A549 (cell line): ENCODE data around the gene DAB2IP. TPM values are rescaled to one million over a fixed set of nuclear protein-coding genes. Genes with fewer than 3 reads are reported as not detected.

Experiments
- ATAC-seq, 2 experiments: fragments of 200-7000 bp in 1 of 2; fragments of >200 bp in 1 of 2; cut with Nextera tagmentation in 1 of 2; cut with Tn5 transposase in 1 of 2; 3 replicates each; pipeline versions ENCODE4 v1.8.0 to v1.9.1; 2018 to 2020; ENCODE audit warnings: mild to moderate bottlenecking in 1 of 2, moderate library complexity in 1 of 2
- CTCF ChIA-PET: fragments of 300-600 bp; sonication (Branson Sonifier 250); formaldehyde crosslinking; extraction: SDS; loops from one replicate; lab custom pipeline; 2021; ENCODE audit warnings: antibody characterized with exemption, inconsistent platforms; lab: Yijun Ruan, JAX
- POLR2A ChIA-PET: fragments of 350-600 bp; formaldehyde crosslinking; extraction: SDS; loops from one replicate; lab custom pipeline; 2021; ENCODE audit warnings: antibody characterized with exemption, inconsistent platforms; lab: Yijun Ruan, JAX
- DNase-seq, 2 experiments: peaks; one replicate each; pipeline versions ENCODE4 v3.0.0 to v3.0.0-alpha.2; 2011 to 2016; ENCODE audit warnings: low read depth in 1 of 2, low spot score in 1 of 2
- FAIRE-seq: peaks from 2 replicates; lab custom pipeline; 2011; peaks lifted over from hg19 to GRCh38; lab: Jason Lieb, UNC
- H3K27ac ChIP-seq, 2 experiments: fragments of >200 bp; sonication (Bioruptor Twin); formaldehyde crosslinking; 3 replicates each; pipeline ENCODE4 v1.5.1; 2016 to 2017
- H3K4me1 ChIP-seq: fragments of >200 bp; sonication (Bioruptor Twin); formaldehyde crosslinking; 3 replicates; pipeline ENCODE4 v1.6.1; 2016
- H3K4me2 ChIP-seq: fragments of >200 bp; sonication (Bioruptor Twin); formaldehyde crosslinking; 3 replicates; pipeline ENCODE4 v1.6.1; 2016
- H3K4me3 ChIP-seq: fragments of >200 bp; sonication (Bioruptor Twin); formaldehyde crosslinking; 3 replicates; pipeline ENCODE4 v1.5.1; 2016
- H3K9me3 ChIP-seq: fragments of >200 bp; sonication (Bioruptor Twin); formaldehyde crosslinking; 3 replicates; pipeline ENCODE4 v1.6.1; 2016
- BHLHE40 ChIP-seq: IDR thresholded peaks from 2 replicates; pipeline ENCODE4 v1.6.1; 2012; ENCODE audit warnings: low read depth, low read length, inconsistent platforms
- CBX2 ChIP-seq: fragments of 200-600 bp; sonication (generic); IDR thresholded peaks from 2 replicates; pipeline ENCODE4 v1.6.1; 2016; ENCODE audit warnings: low read depth, mild to moderate bottlenecking, borderline replicate concordance
- CBX8 ChIP-seq: fragments of 200-600 bp; sonication (generic); IDR thresholded peaks from 2 replicates; pipeline ENCODE4 v1.6.1; 2016
- CHD2 ChIP-seq: fragments of 150-350 bp; IDR thresholded peaks from 2 replicates; pipeline ENCODE4 v1.6.1; 2014; ENCODE audit warnings: low read length; ENCODE audit not compliant: partially characterized antibody
- CHD4 ChIP-seq: fragments of 200-600 bp; sonication (generic); IDR thresholded peaks from 2 replicates; pipeline ENCODE4 v1.6.1; 2016; ENCODE audit warnings: antibody characterized with exemption, mild to moderate bottlenecking, borderline replicate concordance
- EHF ChIP-seq: fragments of 250-450 bp; sonication (Bioruptor Pico); IDR thresholded peaks from 2 replicates; pipeline ENCODE4 v1.5.0; 2020; ENCODE audit warnings: mild to moderate bottlenecking
- EP300 ChIP-seq, 2 experiments: fragments of >200 bp; sonication (Bioruptor Twin); formaldehyde crosslinking; IDR thresholded peaks; 2 replicates in 1 of 2; 3 replicates in 1 of 2; pipeline ENCODE4 v1.6.1; 2016 to 2017
- ESRRA ChIP-seq: fragments of 150-350 bp; IDR thresholded peaks from 2 replicates; pipeline ENCODE4 v1.6.1; 2014; ENCODE audit warnings: mild to moderate bottlenecking, low read length, borderline replicate concordance
- FOSL2 ChIP-seq, 2 experiments: fragments of 450-650 bp in 1 of 2; fragments of >200 bp in 1 of 2; sonication (Bioruptor Twin) in 1 of 2; formaldehyde crosslinking; IDR thresholded peaks; 2 replicates each; pipeline versions ENCODE4 v1.5.0 to v1.6.1; 2016 to 2020; ENCODE audit warnings: mild to moderate bottlenecking in 1 of 2, moderate library complexity in 1 of 2
- GATA3 ChIP-seq: IDR thresholded peaks from 2 replicates; pipeline ENCODE4 v1.6.1; 2012; ENCODE audit warnings: borderline replicate concordance
- HOXB13 ChIP-seq: fragments of 250-450 bp; sonication (Bioruptor Pico); IDR thresholded peaks from 2 replicates; pipeline ENCODE4 v1.5.0; 2020; ENCODE audit warnings: low read depth, mild to moderate bottlenecking, moderate library complexity
- HOXB5 ChIP-seq: fragments of 250-450 bp; sonication (Bioruptor Pico); IDR thresholded peaks from 2 replicates; pipeline ENCODE4 v1.5.0; 2020; ENCODE audit warnings: mild to moderate bottlenecking, moderate library complexity
- JUN ChIP-seq, 2 experiments: fragments of >200 bp; sonication (Bioruptor Twin); formaldehyde crosslinking; IDR thresholded peaks; 2 replicates in 1 of 2; 3 replicates in 1 of 2; pipeline ENCODE4 v1.6.1; 2016 to 2017
- KDM1A ChIP-seq: fragments of 200-600 bp; sonication (generic); IDR thresholded peaks from 2 replicates; pipeline ENCODE4 v1.6.1; 2016; ENCODE audit warnings: low read depth, mild to moderate bottlenecking
- NFE2L2 ChIP-seq: fragments of 150-350 bp; conservative IDR thresholded peaks from 2 replicates; pipeline ENCODE4 v1.6.1; 2014; ENCODE audit warnings: low read length
- PHF8 ChIP-seq: fragments of 200-600 bp; sonication (generic); IDR thresholded peaks from 2 replicates; pipeline ENCODE4 v1.6.1; 2016; ENCODE audit warnings: low read depth, mild to moderate bottlenecking, antibody characterized with exemption, moderate library complexity, borderline replicate concordance
- RAD21 ChIP-seq, 2 experiments: fragments of >200 bp in 1 of 2; sonication (Bioruptor Twin) in 1 of 2; formaldehyde crosslinking in 1 of 2; IDR thresholded peaks in 1 of 2; conservative IDR thresholded peaks in 1 of 2; 2 replicates in 1 of 2; 3 replicates in 1 of 2; pipeline ENCODE4 v1.6.1; 2012 to 2018; ENCODE audit warnings: inconsistent platforms in 1 of 2
- RARB ChIP-seq: fragments of 250-450 bp; sonication (Bioruptor Pico); IDR thresholded peaks from 2 replicates; pipeline ENCODE4 v1.8.0; 2021; ENCODE audit warnings: mild to moderate bottlenecking, moderate library complexity
- RNF2 ChIP-seq: fragments of 200-600 bp; sonication (generic); IDR thresholded peaks from 2 replicates; pipeline ENCODE4 v1.6.1; 2016; ENCODE audit warnings: low read depth, mild to moderate bottlenecking, antibody characterized with exemption, moderate library complexity, borderline replicate concordance
- SMC3 ChIP-seq: fragments of >200 bp; sonication (Bioruptor Twin); formaldehyde crosslinking; IDR thresholded peaks from 3 replicates; pipeline ENCODE4 v1.6.1; 2018; ENCODE audit warnings: inconsistent platforms
- TFCP2L1 ChIP-seq: fragments of 250-450 bp; sonication (Bioruptor Pico); IDR thresholded peaks from 2 replicates; pipeline ENCODE4 v1.5.0; 2021; ENCODE audit warnings: mild to moderate bottlenecking
- TP53 ChIP-seq: fragments of 250-450 bp; sonication (Bioruptor Pico); IDR thresholded peaks from 2 replicates; pipeline ENCODE4 v1.5.0; 2021; ENCODE audit warnings: mild to moderate bottlenecking, moderate library complexity
- ZC3H11A ChIP-seq: fragments of 450-650 bp; IDR thresholded peaks from 2 replicates; pipeline ENCODE4 v1.6.1; 2014; ENCODE audit warnings: antibody characterized with exemption, mild to moderate bottlenecking
- ZFP36 ChIP-seq: fragments of 450-650 bp; IDR thresholded peaks from 2 replicates; pipeline ENCODE4 v1.6.1; 2014; ENCODE audit warnings: borderline replicate concordance; ENCODE audit not compliant: partially characterized antibody
- ZNF302 ChIP-seq: fragments of 250-450 bp; sonication (Bioruptor Pico); IDR thresholded peaks from 2 replicates; pipeline ENCODE4 v1.9.0; 2021; ENCODE audit warnings: inconsistent platforms, mild to moderate bottlenecking, moderate library complexity
- ZSCAN20 ChIP-seq: fragments of 250-450 bp; sonication (Bioruptor Pico); IDR thresholded peaks from 2 replicates; pipeline ENCODE4 v1.8.0; 2022; ENCODE audit warnings: mild to moderate bottlenecking, moderate library complexity
- WGBS: methylation state at CpG from one replicate; pipeline ENCODE4 v1.1.6; 2017; ENCODE audit errors: missing lambda C conversion rate; 5-methylcytosine and 5-hydroxymethylcytosine counted together
- polyA plus RNA-seq, 4 experiments: library from polyadenylated mRNA; depleted of rRNA in 3 of 4; stranded (reverse); fragments of >200 nt; fragmentation: RNase III in 1 of 4; extraction: RNeasy Plus Mini Kit Qiagen cat#74134 plus additional on column Dnase treatment in 1 of 4; gene quantifications; 2 replicates in 3 of 4; 3 replicates in 1 of 4; pipeline ENCODE4 v1.2.3, GENCODE V29; 2011 to 2017
- TF ChIP-seq, protein P1 (sequence below): fragments of >200 bp; sonication (Bioruptor Twin); formaldehyde crosslinking; IDR thresholded peaks from 3 replicates; pipeline ENCODE4 v1.6.1; 2016
- TF ChIP-seq, protein P2 (sequence below): IDR thresholded peaks from 2 replicates; pipeline ENCODE4 v1.6.1; 2012
- TF ChIP-seq, protein P3 (sequence below): fragments of 450-650 bp; IDR thresholded peaks from 2 replicates; pipeline ENCODE4 v1.6.1; 2014; ENCODE audit warnings: antibody characterized with exemption
- TF ChIP-seq, protein P4 (sequence below): IDR thresholded peaks from 2 replicates; pipeline ENCODE4 v1.6.1; 2012
- TF ChIP-seq, protein P5 (sequence below): fragments of >200 bp; sonication (Bioruptor Twin); formaldehyde crosslinking; IDR thresholded peaks from 2 replicates; pipeline ENCODE4 v1.6.1; 2016

DAB2IP gene
- polyA plus RNA-seq, 2 of the 4 experiments (the other 2 are of a cell fraction): 9.7 to 13.9 TPM

DNA sequence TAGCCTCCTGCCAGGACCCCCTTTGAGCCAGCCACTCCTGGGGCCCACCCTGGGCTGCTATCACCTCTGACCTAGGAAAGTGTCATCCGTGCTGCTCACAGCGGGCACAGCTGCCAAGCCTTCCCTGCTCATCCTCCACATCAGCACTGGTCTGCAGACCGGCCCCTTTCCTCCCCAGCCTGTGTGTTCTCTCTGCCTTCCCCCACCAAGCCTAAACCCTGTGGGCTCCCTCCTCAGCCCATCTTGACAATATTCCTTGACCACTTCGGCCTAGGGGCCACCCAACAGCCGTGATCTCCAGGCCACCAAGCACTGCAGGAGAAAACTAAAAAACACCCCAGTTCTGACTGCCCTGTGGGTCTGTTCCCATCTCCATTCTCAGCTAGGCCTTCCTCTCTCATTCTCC is 135.1 kb downstream of the DAB2IP start:
- no peak overlapping the region for H3K27ac ChIP-seq
- H3K9me3 ChIP-seq: no peaks in the 10 kb centered on the region
- POLR2A ChIA-PET: no interaction called here
- no peak for TF ChIP-seq GATA3
- no peak for TF ChIP-seq ESRRA
- no peak for TF ChIP-seq NFE2L2
- TF ChIP-seq CBX8: no peak
- TF ChIP-seq ZC3H11A: no peak
- no peak for TF ChIP-seq CHD4
- no peak for TF ChIP-seq ZSCAN20 (CRISPR knock-in tag)
- no peak for TF ChIP-seq ZFP36
- no peak for TF ChIP-seq SMC3
- TF ChIP-seq BHLHE40: no peak
- TF ChIP-seq CBX2: no peak
- TF ChIP-seq HOXB13 (CRISPR knock-in tag): no peak
- no peak for TF ChIP-seq EHF (CRISPR knock-in tag)
- no peak for TF ChIP-seq JUN (IDR thresholded peaks at IDR 0.05)
- TF ChIP-seq RNF2: no peak
- no peak for TF ChIP-seq PHF8
- TF ChIP-seq, protein P1, sequence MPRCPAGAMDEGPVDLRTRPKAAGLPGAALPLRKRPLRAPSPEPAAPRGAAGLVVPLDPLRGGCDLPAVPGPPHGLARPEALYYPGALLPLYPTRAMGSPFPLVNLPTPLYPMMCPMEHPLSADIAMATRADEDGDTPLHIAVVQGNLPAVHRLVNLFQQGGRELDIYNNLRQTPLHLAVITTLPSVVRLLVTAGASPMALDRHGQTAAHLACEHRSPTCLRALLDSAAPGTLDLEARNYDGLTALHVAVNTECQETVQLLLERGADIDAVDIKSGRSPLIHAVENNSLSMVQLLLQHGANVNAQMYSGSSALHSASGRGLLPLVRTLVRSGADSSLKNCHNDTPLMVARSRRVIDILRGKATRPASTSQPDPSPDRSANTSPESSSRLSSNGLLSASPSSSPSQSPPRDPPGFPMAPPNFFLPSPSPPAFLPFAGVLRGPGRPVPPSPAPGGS: no peak
- TF ChIP-seq, protein P2, sequence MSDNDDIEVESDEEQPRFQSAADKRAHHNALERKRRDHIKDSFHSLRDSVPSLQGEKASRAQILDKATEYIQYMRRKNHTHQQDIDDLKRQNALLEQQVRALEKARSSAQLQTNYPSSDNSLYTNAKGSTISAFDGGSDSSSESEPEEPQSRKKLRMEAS: no peak
- TF ChIP-seq, protein P3, sequence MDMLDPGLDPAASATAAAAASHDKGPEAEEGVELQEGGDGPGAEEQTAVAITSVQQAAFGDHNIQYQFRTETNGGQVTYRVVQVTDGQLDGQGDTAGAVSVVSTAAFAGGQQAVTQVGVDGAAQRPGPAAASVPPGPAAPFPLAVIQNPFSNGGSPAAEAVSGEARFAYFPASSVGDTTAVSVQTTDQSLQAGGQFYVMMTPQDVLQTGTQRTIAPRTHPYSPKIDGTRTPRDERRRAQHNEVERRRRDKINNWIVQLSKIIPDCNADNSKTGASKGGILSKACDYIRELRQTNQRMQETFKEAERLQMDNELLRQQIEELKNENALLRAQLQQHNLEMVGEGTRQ: no peak
- TF ChIP-seq, protein P4, sequence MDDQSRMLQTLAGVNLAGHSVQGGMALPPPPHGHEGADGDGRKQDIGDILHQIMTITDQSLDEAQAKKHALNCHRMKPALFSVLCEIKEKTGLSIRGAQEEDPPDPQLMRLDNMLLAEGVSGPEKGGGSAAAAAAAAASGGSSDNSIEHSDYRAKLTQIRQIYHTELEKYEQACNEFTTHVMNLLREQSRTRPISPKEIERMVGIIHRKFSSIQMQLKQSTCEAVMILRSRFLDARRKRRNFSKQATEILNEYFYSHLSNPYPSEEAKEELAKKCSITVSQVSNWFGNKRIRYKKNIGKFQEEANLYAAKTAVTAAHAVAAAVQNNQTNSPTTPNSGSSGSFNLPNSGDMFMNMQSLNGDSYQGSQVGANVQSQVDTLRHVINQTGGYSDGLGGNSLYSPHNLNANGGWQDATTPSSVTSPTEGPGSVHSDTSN: no peak
- no peak overlapping the region for H3K4me2 ChIP-seq
- 70% methylated on average over 3 of the region's 5 CpGs for WGBS
- no peak; a peak in 1 of 6 replicates for ATAC-seq
- H3K4me1 ChIP-seq: no peaks in the 10 kb centered on the region
- FAIRE-seq: no peak
- CTCF ChIA-PET: interaction anchor here (0.9 to 1.5 kb wide), 3 partner anchors 10 to 113 kb away, joined by 3 to 4 read pairs (median 3); no protein-coding TSS in a partner anchor
- DNase-seq: no peak
- H3K4me3 ChIP-seq: no peak overlapping the region

DNA sequence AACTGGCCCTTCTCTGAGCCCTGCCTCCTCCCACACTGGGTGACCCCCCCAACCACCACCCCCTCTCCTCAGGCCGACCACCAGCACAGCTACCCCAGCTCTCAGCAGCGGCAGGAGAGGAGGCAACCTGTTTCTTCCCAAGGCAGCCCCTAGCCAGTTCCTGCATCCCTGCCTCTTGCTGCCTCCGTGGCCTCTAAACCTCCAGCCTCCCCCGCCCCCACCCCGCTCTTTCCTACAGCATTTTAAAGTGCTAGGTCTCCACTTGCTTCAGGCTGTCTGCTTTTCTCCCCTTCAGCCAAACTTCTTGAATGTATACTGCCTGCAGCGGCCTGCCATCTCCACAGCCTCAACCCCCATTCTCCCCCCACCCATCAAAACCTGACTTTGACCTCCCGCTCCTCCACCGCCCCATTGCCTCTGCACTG is 135.6 kb downstream of the DAB2IP start:
- no peak overlapping the region for H3K27ac ChIP-seq
- no peak for FAIRE-seq
- POLR2A ChIA-PET: no interaction called here
- TF ChIP-seq, protein P3: no peak
- TF ChIP-seq EP300 (IDR thresholded peaks at IDR 0.05): no peak
- TF ChIP-seq CBX8: no peak
- no peak for TF ChIP-seq TP53 (CRISPR knock-in tag)
- TF ChIP-seq ZNF302 (CRISPR knock-in tag): no peak
- no peak for TF ChIP-seq CHD2
- TF ChIP-seq HOXB5: no peak
- TF ChIP-seq KDM1A: no peak
- no peak for TF ChIP-seq FOSL2 (IDR thresholded peaks at IDR 0.05)
- no peak for TF ChIP-seq FOSL2 (CRISPR knock-in tag; IDR thresholded peaks at IDR 0.05)
- TF ChIP-seq RAD21 (conservative IDR thresholded peaks at IDR 0.05 in 1 of 2, IDR thresholded peaks at IDR 0.05 in 1 of 2): no peak
- TF ChIP-seq, protein P2: no peak
- no peak for TF ChIP-seq CHD4
- TF ChIP-seq TFCP2L1 (CRISPR knock-in tag): no peak
- TF ChIP-seq, protein P5, sequence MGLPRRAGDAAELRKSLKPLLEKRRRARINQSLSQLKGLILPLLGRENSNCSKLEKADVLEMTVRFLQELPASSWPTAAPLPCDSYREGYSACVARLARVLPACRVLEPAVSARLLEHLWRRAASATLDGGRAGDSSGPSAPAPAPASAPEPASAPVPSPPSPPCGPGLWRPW: no peak
- no peak for TF ChIP-seq RARB (CRISPR knock-in tag)
- no peak for TF ChIP-seq JUN (IDR thresholded peaks at IDR 0.05)
- TF ChIP-seq, all 56 proteins: peak for 0
- Histone ChIP-seq H3K4me2 (no peak overlapping the region), H3K9me3 (no peaks in the 10 kb centered on the region), H3K4me3 (no peak overlapping the region), H3K4me1 (no peaks in the 10 kb centered on the region)
- CTCF ChIA-PET: interaction anchor here (0.9 to 1.5 kb wide), 3 partner anchors 11 to 112 kb away, joined by 3 to 4 read pairs (median 3); no protein-coding TSS in a partner anchor
- no peak for ATAC-seq
- DNase-seq: no peak
- WGBS: 85% methylated on average over 6 of the region's 8 CpGs
